HepG2 (cell line): Measurements from ENCODE around the gene TPRKB. TPM values are rescaled to one million over a fixed set of nuclear protein-coding genes. Genes with fewer than 3 reads are reported as not detected.

Experiments
- ATAC-seq: fragments of 200-7000 bp; cut with Tn5 transposase; 3 replicates; pipeline ENCODE4 v1.9.1; 2020; ENCODE audit warnings: mild to moderate bottlenecking, moderate library complexity
- BruUV-seq: library from RNA; stranded (reverse); fragments of 400-500 nt; replicated peaks from 2 replicates; lab custom pipeline; 2021; lab: Mats Ljungman, UMichigan
- CTCF ChIA-PET: fragments of 300-600 bp; formaldehyde crosslinking; extraction: SDS; loops from one replicate; lab custom pipeline; 2021; ENCODE audit warnings: low total read pairs, inconsistent platforms, low intra/inter-chr PET ratio; lab: Yijun Ruan, JAX
- POLR2A ChIA-PET: fragments of 350-600 bp; sonication (Branson Sonifier 250); formaldehyde crosslinking; loops from one replicate; lab custom pipeline; 2020; ENCODE audit warnings: antibody characterized with exemption, inconsistent platforms; lab: Yijun Ruan, JAX
- DNase-seq: peaks from one replicate; pipeline ENCODE4 v3.0.0-alpha.2; 2015; ENCODE audit warnings: low spot score
- FAIRE-seq: peaks from 3 replicates; lab custom pipeline; 2011; peaks lifted over from hg19 to GRCh38; lab: Jason Lieb, UNC
- H2AFZ ChIP-seq: one replicate; pipeline ENCODE4 v1.6.1; 2011; ENCODE audit warnings: low read length, inconsistent platforms
- H3K27ac ChIP-seq: fragments of 300-600 bp; 3 replicates; pipeline ENCODE4 v1.8.0; 2011; ENCODE audit warnings: mixed run types, mild to moderate bottlenecking, mixed read lengths, low read length, inconsistent platforms; ENCODE audit not compliant: insufficient read depth; ENCODE audit errors: extremely low read length
- H3K27me3 ChIP-seq, 2 experiments: fragments of 200-600 bp in 1 of 2; 2 replicates in 1 of 2; 3 replicates in 1 of 2; pipeline versions ENCODE4 v1.6.0 to v1.8.0; 2011; ENCODE audit warnings: low read length in 2 of 2, mild to moderate bottlenecking in 2 of 2, moderate library complexity in 2 of 2, inconsistent platforms in 1 of 2; ENCODE audit not compliant: insufficient read depth in 2 of 2, control insufficient read depth in 1 of 2
- H3K36me3 ChIP-seq, 2 experiments: fragments of 200-600 bp in 1 of 2; replicated peaks in 1 of 2; 2 replicates in 1 of 2; 3 replicates in 1 of 2; pipeline versions ENCODE4 v1.5.1 to v1.8.0; 2011; ENCODE audit warnings: low read length in 2 of 2, inconsistent platforms in 1 of 2; ENCODE audit not compliant: insufficient read depth in 2 of 2, control insufficient read depth in 1 of 2
- H3K4me1 ChIP-seq: 2 replicates; pipeline ENCODE4 v1.5.1; 2012; ENCODE audit warnings: low read length, inconsistent platforms; ENCODE audit not compliant: insufficient read depth
- H3K4me2 ChIP-seq: 2 replicates; pipeline ENCODE4 v1.6.0; 2011; ENCODE audit warnings: low read depth, low read length, inconsistent platforms
- H3K4me3 ChIP-seq, 3 experiments: fragments of 200-600 bp in 1 of 3; sonication (generic), shearing (Covaris generic) in 1 of 3; replicated peaks in 1 of 3; 2 replicates each; pipeline ENCODE4 v1.5.1; 2011 to 2016; ENCODE audit warnings: low read length in 3 of 3, inconsistent platforms in 2 of 3, low read depth in 2 of 3, mild to moderate bottlenecking in 2 of 3, control low read depth in 1 of 3, mixed read lengths in 1 of 3; ENCODE audit not compliant: insufficient read depth in 1 of 3
- H3K79me2 ChIP-seq: one replicate; pipeline ENCODE4 v1.6.1; 2011; ENCODE audit warnings: low read length, inconsistent platforms; ENCODE audit not compliant: insufficient read depth
- H3K9ac ChIP-seq: 2 replicates; pipeline ENCODE4 v1.6.0; 2011; ENCODE audit warnings: mild to moderate bottlenecking, low read depth, low read length, inconsistent platforms; ENCODE audit not compliant: insufficient read depth
- H3K9me3 ChIP-seq: 2 replicates; pipeline ENCODE4 v1.5.1; 2012; ENCODE audit warnings: mild to moderate bottlenecking, low read length
- H4K20me1 ChIP-seq: 2 replicates; pipeline ENCODE4 v1.6.0; 2011; ENCODE audit warnings: inconsistent platforms, mild to moderate bottlenecking, low read length, moderate library complexity; ENCODE audit not compliant: insufficient read depth
- ARID2 ChIP-seq: sonication (generic); formaldehyde crosslinking; IDR thresholded peaks from 2 replicates; pipeline ENCODE4 v1.8.1; 2022; ENCODE audit warnings: mild to moderate bottlenecking, missing genetic modification reagents, borderline replicate concordance
- ARID3A ChIP-seq: IDR thresholded peaks from 2 replicates; pipeline ENCODE4 v1.6.1; 2012; ENCODE audit warnings: low read depth, low read length, improper control_type of control experiment
- KAT8 ChIP-seq: IDR thresholded peaks from 2 replicates; pipeline ENCODE4 v1.6.1; 2016; ENCODE audit warnings: missing genetic modification reagents, missing compliant biosample characterization
- MATR3 ChIP-seq: sonication (generic); formaldehyde crosslinking; IDR thresholded peaks from 2 replicates; pipeline ENCODE4 v1.4.0; 2020; ENCODE audit warnings: missing genetic modification reagents
- POLR2A ChIP-seq, 2 experiments: IDR thresholded peaks; 2 replicates each; pipeline ENCODE4 v1.6.1; 2011; ENCODE audit warnings: low read depth in 2 of 2, low read length in 2 of 2, mild to moderate bottlenecking in 1 of 2, moderate library complexity in 1 of 2; ENCODE audit not compliant: insufficient read depth in 1 of 2
- TEAD2 ChIP-seq: sonication (generic); formaldehyde crosslinking; IDR thresholded peaks from 2 replicates; pipeline ENCODE4 v1.9.0; 2021; ENCODE audit warnings: missing genetic modification reagents
- ZHX1 ChIP-seq: sonication (generic); formaldehyde crosslinking; IDR thresholded peaks from 2 replicates; pipeline ENCODE4 v1.8.1; 2022; ENCODE audit warnings: low read depth, mild to moderate bottlenecking, missing genetic modification reagents
- ZNF30 ChIP-seq: sonication (generic); formaldehyde crosslinking; IDR thresholded peaks from 2 replicates; pipeline ENCODE4 v1.5.0; 2020; ENCODE audit warnings: mild to moderate bottlenecking, missing genetic modification reagents
- ZNF34 ChIP-seq: sonication (generic); formaldehyde crosslinking; IDR thresholded peaks from 2 replicates; pipeline ENCODE4 v1.4.0; 2020; ENCODE audit warnings: mild to moderate bottlenecking, missing genetic modification reagents, borderline replicate concordance
- ZSCAN25 ChIP-seq: sonication (generic); formaldehyde crosslinking; IDR thresholded peaks from 2 replicates; pipeline ENCODE4 v1.8.0; 2022; ENCODE audit warnings: mild to moderate bottlenecking, missing genetic modification reagents
- WGBS: methylation state at CpG from one replicate; pipeline ENCODE4 v1.1.6; 2017; ENCODE audit warnings: low lambda C conversion rate; 5-methylcytosine and 5-hydroxymethylcytosine counted together
- in situ Hi-C: cut with HindIII; loops from 2 replicates; pipeline ENCODE4 v1.10.0; 2017; ENCODE audit warnings: low pct_unique_long_range_greater_than_20kb; ENCODE audit not compliant: extremely low pct_ligation_motif_present
- intact Hi-C: fragments of 100-400 bp; cut with micrococcal nuclease; formaldehyde crosslinking; loops from one replicate; pipeline ENCODE4 v1.10.0; 2022; ENCODE audit not compliant: unreplicated experiment
- polyA plus RNA-seq, 8 experiments: library from polyadenylated mRNA; depleted of rRNA in 3 of 8; stranded (reverse) in 7 of 8; unstranded in 1 of 8; fragments of >200 nt; fragmentation: Illumina TruSeq in 4 of 8; extraction: Trizol in 4 of 8; gene quantifications; 2 replicates each; pipeline versions ENCODE4 v1.2.1 to v1.2.3, GENCODE V29; 2011 to 2016; ENCODE audit warnings: low read depth in 4 of 8, missing spikeins in 1 of 8, mixed read lengths in 1 of 8; ENCODE audit not compliant: insufficient read depth in 1 of 8
- total RNA-seq, 5 experiments: library from RNA; depleted of rRNA; stranded (reverse); fragments of >200 nt; fragmentation: Illumina TruSeq; extraction: Trizol; gene quantifications; 2 replicates each; pipeline ENCODE4 v1.2.3, GENCODE V29; 2016; ENCODE audit warnings: low read depth in 1 of 5
- TF ChIP-seq, protein P1 (sequence below): IDR thresholded peaks from 2 replicates; pipeline ENCODE4 v1.6.1; 2018; ENCODE audit warnings: missing genetic modification reagents, mild to moderate bottlenecking, missing compliant biosample characterization
- TF ChIP-seq, protein P2 (sequence below): sonication (generic); formaldehyde crosslinking; IDR thresholded peaks from 2 replicates; pipeline ENCODE4 v1.5.0; 2020; ENCODE audit warnings: missing genetic modification reagents

TPRKB gene
- total and polyA plus RNA-seq, 2 of the 13 experiments (the other 11 are each of a cell fraction or from before 2014, with no cell fraction given), result 32.0 to 58.0 TPM

DNA sequence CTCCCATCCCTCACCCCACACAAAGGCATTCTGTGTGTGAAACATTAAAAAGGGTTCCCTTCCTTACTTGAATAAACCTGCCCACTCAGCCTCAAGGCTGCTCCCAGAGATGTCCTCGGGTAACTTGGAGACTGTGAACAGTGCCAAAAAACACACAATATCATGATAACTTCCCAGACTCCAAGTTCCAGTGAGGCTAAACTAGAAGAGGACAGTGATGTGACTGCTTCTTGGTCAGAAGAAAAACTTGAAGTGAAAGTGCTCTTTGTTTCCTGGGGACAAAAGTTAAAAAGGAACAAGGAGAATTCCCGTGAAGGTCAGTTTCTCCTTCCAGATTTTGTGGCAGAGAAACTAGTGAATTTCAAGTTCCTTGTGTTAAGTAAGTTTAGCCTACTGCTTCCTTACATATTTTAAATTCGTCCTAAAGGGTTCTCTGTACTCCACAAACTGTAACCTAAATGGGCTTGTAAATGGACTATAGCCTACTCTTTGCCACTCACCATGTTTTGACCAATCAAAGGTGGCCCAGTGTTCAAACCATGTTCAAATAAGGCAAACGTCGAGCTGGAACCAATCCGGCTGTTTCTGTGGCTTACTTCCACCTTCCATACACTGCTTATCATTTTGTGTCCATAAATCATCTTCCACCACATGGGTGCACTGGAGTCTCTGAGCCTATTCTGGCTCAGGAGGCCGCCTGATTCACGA lies 20.4 kb downstream of the TPRKB start (continued):
- TF ChIP-seq POLR2A (IDR thresholded peaks at IDR 0.05; ENCODE audit: insufficient read depth in 1 of 2, low read depth in 2 of 2, low read length in 2 of 2) (0 out of 4 replicates have a peak, but pooled peaks of 1 of the 2 experiments have one; percentile 40), ARID3A (0 out of 2 replicates have a peak, but pooled peaks have one; percentile 18)
- TF ChIP-seq, protein P1, sequence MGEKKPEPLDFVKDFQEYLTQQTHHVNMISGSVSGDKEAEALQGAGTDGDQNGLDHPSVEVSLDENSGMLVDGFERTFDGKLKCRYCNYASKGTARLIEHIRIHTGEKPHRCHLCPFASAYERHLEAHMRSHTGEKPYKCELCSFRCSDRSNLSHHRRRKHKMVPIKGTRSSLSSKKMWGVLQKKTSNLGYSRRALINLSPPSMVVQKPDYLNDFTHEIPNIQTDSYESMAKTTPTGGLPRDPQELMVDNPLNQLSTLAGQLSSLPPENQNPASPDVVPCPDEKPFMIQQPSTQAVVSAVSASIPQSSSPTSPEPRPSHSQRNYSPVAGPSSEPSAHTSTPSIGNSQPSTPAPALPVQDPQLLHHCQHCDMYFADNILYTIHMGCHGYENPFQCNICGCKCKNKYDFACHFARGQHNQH (CRISPR knock-in tag), result no peak

- no peaks in the 10 kb centered on the region for H3K79me2 ChIP-seq
- H3K27me3 ChIP-seq, result peaks cover 0 to 7% of the 10 kb centered on the region in 2 experiments; a peak in 3 of 5 replicates
- POLR2A ChIA-PET, result no interaction called here
- H3K4me1 ChIP-seq, result peaks cover 19% of the 10 kb centered on the region
- intact Hi-C loops (no loop called here), in situ Hi-C loops (no loop called here)
- TF ChIP-seq TEAD2 (CRISPR knock-in tag), result no peak
- no peak for TF ChIP-seq ZHX1 (CRISPR knock-in tag)
- TF ChIP-seq, protein P2, sequence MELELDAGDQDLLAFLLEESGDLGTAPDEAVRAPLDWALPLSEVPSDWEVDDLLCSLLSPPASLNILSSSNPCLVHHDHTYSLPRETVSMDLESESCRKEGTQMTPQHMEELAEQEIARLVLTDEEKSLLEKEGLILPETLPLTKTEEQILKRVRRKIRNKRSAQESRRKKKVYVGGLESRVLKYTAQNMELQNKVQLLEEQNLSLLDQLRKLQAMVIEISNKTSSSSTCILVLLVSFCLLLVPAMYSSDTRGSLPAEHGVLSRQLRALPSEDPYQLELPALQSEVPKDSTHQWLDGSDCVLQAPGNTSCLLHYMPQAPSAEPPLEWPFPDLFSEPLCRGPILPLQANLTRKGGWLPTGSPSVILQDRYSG (CRISPR knock-in tag), result no peak
- TF ChIP-seq ZNF30 (CRISPR knock-in tag), result no peak
- no peak for TF ChIP-seq ZSCAN25 (CRISPR knock-in tag)
- TF ChIP-seq ZNF34 (CRISPR knock-in tag), result no peak
- TF ChIP-seq KAT8 (CRISPR knock-in tag), result no peak
- TF ChIP-seq ARID2 (CRISPR knock-in tag), result no peak
- no peak for TF ChIP-seq POLR2A (IDR thresholded peaks at IDR 0.05; ENCODE audit: insufficient read depth in 1 of 2, low read depth in 2 of 2, low read length in 2 of 2)
- no peak for TF ChIP-seq MATR3 (CRISPR knock-in tag)
- no peak overlapping the region for H3K4me3 ChIP-seq
- no peak overlapping the region for H3K9ac ChIP-seq
- H3K9me3 ChIP-seq, result no peaks in the 10 kb centered on the region
- BruUV-seq, result no TSS peak
- no peaks in the 10 kb centered on the region for H4K20me1 ChIP-seq
- H2AFZ ChIP-seq, result no peak overlapping the region
- ATAC-seq, result no peak
- no peaks in the 10 kb centered on the region for H3K36me3 ChIP-seq
- H3K4me2 ChIP-seq, result no peak overlapping the region
- 27% methylated on average over 2 of the region's 2 CpGs for WGBS
- CTCF ChIA-PET, result no interaction called here
- no peak for DNase-seq
- no peak for FAIRE-seq
- H3K27ac ChIP-seq, result no peak overlapping the region
Measured at GRCh38 chr2:73714091-73714490, 23.1 kb downstream of the TPRKB start.
